Hepatic stellate cell (primary cell): Measurements from ENCODE around the gene COPG2.
"Not testable (repeated sequence)": the region's sequence is repeated elsewhere in the genome, so short reads cannot be mapped to it uniquely, and the experiment has no call there.

Source experiments
- DNase-seq: peaks from one replicate; pipeline ENCODE4 v3.0.0; 2011; ENCODE audit warnings: low spot score

COPG2 gene

GRCh38 chr7:130668258-130669084 is at the start of gene COPG2:
TSS of gene COPG2 (minus strand) at chr7:130668748. CDS start at chr7:130668668, 80 bp downstream.
- DNase-seq = peak; percentile 96

DNA sequence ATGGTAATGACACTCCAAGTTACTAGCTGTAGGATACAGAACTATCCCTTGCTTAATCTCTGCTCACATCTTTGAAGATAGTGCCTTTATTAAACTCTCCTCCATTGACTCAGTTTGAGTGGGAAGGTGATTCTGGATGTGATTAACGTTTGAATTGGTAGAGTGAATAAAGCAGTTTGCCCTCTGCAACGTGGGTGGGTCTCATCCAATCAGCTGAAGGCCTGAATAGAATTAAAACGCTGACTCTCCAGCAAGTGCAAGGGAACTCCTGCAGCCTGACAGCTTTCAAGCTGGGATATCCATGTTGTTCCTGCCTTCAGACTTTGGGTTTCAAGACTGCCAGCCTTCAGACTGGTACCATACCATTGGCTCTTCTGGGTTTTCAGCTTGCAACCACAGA is 43.9 kb upstream of the COPG2 start:
- DNase-seq = no peak

GRCh38 chr7:130708766-130709165 is 40.2 kb upstream of the COPG2 start:
- DNase-seq = no peak

DNA sequence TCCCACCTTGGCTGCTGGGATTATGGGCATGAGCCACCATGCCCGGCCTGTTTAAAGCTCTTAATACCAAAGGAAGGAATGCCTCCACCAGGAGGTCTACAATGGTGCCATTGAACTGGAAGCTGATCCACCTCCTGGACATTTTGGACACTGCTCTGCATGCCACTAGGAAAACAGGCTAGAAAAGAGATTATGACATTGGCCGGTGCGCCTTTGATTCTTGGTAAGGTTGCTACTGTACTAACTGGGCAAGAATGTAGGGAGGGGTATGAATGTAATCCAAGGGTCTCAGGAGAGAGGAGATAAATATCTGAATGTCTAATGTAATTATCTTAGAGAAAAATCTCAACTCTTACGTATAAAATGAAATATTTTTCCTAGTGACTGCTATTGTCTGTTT is 39.5 kb upstream of the COPG2 start:
- no peak for DNase-seq

DNA sequence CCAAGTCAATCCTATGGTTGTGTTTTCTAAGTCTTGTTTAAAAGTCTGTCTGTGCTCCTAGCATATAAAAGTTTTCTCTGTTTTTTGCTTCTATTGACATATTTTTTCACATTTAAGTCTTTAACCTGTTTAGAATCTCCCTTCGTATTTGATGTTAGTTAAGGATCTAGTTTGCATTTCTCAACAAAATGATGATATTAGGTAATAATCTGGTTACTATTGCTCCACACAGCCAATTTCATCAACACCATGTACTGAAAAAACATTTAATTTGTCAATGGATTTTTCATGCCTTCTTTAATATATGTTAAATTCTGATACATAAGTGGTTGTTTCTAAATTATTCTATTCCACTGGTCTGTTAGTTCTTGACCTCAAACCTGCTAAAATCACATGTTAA is 35.3 kb upstream of the COPG2 start:
- DNase-seq = no peak

DNA sequence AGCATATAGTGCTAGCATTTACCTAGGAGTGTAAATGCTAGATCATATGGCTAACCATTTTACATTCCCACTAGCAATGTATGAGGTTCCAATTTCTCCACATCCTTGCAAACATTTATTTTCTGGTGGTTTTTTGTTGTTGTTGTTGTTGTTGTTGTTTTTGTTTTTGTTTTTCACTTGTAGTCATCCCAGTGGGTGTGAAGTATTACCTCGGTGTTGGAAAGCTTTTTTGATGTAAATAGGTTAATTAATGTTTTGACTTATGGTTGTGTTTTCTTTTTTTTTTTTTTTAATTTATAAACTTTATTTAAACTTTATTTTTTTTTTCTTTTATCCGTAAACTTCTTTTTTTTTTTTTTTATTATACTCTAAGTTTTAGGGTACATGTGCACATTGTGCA is 33.1 kb upstream of the COPG2 start:
- no peak for DNase-seq

GRCh38 chr7:130700760-130701159 is 32.2 kb upstream of the COPG2 start:
- no peak for DNase-seq

DNA sequence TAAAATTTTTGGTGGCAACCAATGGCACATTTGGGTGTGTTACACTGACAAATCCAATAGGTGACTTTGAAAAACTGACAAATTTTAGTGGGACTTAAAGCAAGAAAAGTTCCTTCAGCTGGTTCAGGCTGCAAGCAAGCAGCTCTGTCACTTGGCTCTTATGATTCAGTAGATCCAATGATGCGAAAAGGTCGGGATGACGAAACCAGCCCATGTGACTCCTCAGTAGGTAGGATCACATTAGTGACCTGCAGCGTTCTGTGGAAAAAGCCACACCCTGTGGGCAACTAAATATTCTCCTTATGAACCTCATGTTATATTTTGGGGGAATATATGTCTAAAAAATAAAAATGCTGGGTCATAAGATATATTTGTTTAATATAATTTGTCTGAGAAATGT is 31.1 kb upstream of the COPG2 start:
- no peak for DNase-seq

GRCh38 chr7:130697820-130698219 is 29.3 kb upstream of the COPG2 start:
- DNase-seq = no peak

- peak; percentile 16 for DNase-seq
These were observed 27.3 kb upstream of the COPG2 start for GRCh38 chr7:130695840-130696239.

- DNase-seq = not testable (repeated sequence)
These were observed 23.8 kb upstream of the COPG2 start for GRCh38 chr7:130692396-130692795.

DNA sequence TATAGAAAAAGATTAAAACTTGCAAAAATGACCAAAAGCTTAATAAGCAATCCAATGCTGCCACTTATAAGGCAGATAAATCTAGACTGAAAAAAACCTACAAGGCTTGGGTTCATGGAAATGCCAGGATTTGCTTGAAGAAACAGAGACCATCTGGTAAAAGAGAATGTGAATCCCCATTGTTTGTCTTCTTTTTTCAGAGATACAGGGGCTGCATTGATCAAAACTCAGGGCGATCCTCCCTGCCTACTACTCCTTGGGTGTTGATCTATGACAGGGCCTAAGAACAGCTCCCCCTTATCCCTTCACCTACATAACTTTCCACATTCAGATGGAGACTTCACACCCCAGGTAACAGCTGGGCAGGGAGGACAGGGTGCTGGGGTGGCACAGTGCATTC is 21.1 kb upstream of the COPG2 start:
- DNase-seq = no peak

GRCh38 chr7:130683026-130683425 is 14.5 kb upstream of the COPG2 start:
- no peak for DNase-seq

DNA sequence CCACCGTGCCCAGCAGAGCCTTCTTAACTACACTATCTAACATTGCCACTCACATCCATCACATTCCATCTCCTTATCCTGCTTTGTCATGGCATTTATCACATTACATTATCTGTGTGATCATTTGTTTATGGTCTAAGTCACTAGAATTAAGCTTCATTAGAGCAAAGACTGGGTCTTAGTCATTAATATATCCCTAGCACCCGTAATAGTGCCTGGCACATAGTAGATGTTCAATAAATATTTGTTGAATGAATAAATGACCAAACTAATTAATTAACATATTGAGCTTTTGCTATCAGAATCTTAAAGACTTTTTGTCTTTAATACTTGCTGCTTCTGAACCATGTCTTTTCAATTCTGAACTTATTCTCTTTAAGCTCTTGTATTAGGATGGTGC is 5.9 kb upstream of the COPG2 start:
- DNase-seq = no peak

DNA sequence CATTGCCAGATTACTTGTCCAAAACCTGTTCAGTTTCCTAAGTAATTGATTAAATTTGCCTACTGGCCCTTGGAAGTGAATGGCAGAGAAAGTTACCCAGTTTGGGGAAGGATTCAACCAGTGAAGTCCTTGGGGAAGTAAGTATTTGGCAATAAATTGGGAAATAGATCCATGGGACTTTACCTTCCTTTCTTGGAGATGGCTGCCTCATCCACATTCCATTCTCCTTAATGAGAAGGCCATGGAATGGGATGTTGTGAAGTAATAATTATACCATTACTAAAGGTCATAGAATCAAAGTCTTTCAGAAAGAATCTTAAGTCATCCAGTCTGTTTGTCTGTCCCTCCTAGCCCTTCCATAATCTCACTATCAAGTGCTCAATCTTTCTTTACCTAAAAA is 4.5 kb upstream of the COPG2 start:
- no peak for DNase-seq

DNA sequence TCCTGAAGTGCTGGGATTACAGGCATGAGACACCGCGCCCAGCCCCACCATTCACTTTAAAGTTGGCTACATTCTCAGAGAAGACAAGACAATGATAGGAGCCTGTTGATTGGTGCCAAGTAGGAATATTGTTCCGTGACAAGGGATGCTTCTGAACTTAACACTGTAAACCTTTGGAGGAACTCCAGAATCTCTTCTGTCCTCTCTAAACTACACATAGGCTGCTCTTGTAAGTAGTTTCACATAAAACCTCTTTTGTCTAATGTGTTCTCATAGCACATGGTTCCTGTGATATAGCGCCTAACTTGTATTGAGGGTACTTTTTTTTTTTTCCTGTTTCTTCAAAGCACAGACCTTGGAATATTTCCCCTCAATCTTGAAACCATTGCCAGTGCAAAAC is 3.6 kb upstream of the COPG2 start:
- no peak for DNase-seq

DNA sequence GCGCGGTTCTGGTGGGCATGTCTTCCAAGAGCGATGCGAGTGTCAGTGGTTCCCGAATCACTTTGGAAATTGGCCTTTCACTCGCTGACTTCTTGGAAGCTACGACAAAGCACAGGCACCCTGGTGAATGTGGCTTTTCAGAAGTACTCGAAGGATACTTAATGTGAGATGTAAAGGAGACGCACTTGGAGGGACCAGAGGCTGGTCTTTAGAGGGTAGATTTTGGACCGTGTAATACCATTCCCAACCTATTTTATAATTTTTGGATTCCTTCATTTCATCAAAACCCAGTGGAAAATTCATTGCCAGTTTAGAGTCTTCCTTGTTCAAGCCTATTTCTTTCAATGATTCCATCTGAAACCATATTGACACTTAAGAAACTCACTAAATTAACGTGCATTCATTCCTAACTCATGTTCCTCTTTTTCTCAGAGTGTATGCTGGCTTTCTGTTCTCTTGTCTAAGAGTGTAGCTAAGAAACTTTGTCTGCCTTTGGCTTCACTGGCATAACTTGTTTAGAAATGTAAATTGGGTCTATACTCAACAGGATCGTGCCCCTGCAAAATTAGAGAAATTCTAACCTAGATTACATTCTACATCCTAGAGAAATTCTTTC is 645 bp upstream of the COPG2 start:
- no peak for DNase-seq

DNA sequence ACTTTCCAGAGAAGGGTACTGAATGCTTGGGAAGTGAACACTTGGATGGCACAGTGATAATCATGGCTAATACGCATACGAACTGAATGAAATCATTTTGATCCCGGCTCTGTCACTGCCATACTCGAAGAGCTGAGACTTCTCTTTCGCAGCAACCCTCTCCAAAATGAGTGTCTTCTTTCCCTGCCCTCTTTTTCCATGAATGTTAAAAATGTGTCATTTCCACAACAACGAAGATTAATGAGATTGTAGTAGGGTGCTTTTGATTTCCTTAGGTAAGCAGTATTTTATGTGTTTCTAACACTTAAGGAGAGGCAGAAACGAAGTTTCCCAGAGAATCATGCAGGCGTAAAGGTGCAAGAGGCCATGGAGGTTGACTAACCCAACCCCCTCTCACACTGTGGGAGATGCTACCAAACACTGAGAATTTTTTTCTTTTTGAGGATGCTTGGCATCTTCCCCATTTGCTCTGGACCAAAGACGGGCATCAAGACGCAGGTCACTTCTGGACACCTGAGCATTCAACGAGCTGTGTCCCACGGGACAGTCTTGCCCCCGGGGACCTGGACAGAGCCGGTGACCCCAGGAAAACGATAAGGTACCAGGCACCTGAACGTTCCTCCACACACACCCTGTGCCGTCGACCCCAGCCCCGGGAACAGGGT is 823 bp downstream of the COPG2 start:
- DNase-seq = peak; percentile 7

DNA sequence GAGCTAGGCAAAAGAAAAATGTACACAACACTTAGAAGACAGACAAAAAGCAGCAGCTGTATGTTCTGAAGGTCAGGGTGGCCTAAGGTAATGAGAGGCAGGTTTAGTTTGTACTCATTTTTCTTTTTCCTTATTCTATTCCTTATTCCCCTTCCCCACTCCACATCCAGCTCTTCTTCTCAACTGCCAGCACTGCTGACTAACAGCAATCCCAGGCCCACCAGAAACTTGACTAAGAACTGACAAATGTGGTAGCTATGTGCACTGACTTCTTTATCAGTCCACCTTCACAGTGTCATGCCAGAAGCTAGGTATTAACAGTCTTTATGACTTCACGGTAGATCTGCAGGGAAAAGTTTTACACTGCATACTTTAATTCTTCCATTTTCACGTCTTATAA is 6.1 kb downstream of the COPG2 start:
- no peak for DNase-seq

- no peak for DNase-seq
These were observed 13.3 kb downstream of the COPG2 start for GRCh38 chr7:130655286-130655685.

DNA sequence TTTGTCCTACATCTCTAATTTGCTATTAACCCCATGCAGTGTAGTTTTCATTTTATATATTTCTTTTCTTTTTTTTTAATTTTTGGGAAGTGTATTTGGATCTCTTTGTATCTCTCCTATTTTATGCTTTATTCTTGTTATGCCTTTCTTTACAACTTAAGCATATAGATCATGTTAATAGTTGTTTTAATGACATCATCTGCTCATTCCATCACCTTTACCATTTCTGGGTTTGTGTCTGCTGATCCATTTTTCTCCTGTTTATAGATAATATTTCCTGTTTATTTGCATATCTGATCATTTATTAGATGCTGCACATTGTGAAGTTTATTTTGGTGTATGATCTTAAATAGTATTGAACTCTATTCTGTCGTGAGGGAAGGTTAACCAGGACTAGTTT is 13.7 kb downstream of the COPG2 start:
- DNase-seq = no peak

GRCh38 chr7:130650611-130651120 is 17.9 kb downstream of the COPG2 start:
- no peak for DNase-seq
